H9 (cell line): ENCODE results near the gene CRHR2. TPM values are rescaled to one million over a fixed set of nuclear protein-coding genes. Genes with fewer than 3 reads are reported as not detected.

Source experiments
- DNase-seq: peaks from one replicate; pipeline ENCODE4 v3.0.0-alpha.2; 2017
- H2AFZ ChIP-seq: one replicate; pipeline ENCODE4 v1.6.1; 2013; ENCODE audit warnings: mild to moderate bottlenecking, low read length, control low read depth, moderate library complexity
- H2AK5ac ChIP-seq: 2 replicates; pipeline ENCODE4 v1.6.1; 2013; ENCODE audit warnings: low read length, control low read depth, mixed read lengths; ENCODE audit not compliant: insufficient read length
- H2BK120ac ChIP-seq: one replicate; pipeline ENCODE4 v1.6.1; 2013; ENCODE audit warnings: low read depth, mild to moderate bottlenecking, low read length, control low read depth, inconsistent platforms; ENCODE audit not compliant: poor library complexity, severe bottlenecking
- H2BK12ac ChIP-seq: 2 replicates; pipeline ENCODE4 v1.6.1; 2013; ENCODE audit warnings: low read length, control low read depth, mixed read lengths, low read depth; ENCODE audit not compliant: insufficient read length
- H2BK15ac ChIP-seq: 2 replicates; pipeline ENCODE4 v1.6.1; 2013; ENCODE audit warnings: low read depth, low read length, control low read depth
- H2BK20ac ChIP-seq: one replicate; pipeline ENCODE4 v1.6.1; 2013; ENCODE audit warnings: low read depth, mild to moderate bottlenecking, low read length, control low read depth, inconsistent platforms; ENCODE audit not compliant: poor library complexity, severe bottlenecking
- H2BK5ac ChIP-seq: 2 replicates; pipeline ENCODE4 v1.6.1; 2013; ENCODE audit warnings: low read length, control low read depth, mixed read lengths; ENCODE audit not compliant: insufficient read length
- H3K14ac ChIP-seq: 2 replicates; pipeline ENCODE4 v1.6.1; 2013; ENCODE audit warnings: low read length, control low read depth; ENCODE audit not compliant: insufficient read depth
- H3K18ac ChIP-seq: 2 replicates; pipeline ENCODE4 v1.6.1; 2013; ENCODE audit warnings: low read depth, mild to moderate bottlenecking, mixed read lengths, low read length, control low read depth; ENCODE audit not compliant: insufficient read length
- H3K23ac ChIP-seq: 2 replicates; pipeline ENCODE4 v1.6.1; 2013; ENCODE audit warnings: low read length, control low read depth, mixed read lengths, low read depth; ENCODE audit not compliant: insufficient read length
- H3K23me2 ChIP-seq: 2 replicates; pipeline ENCODE4 v1.6.1; 2013; ENCODE audit warnings: low read depth, mild to moderate bottlenecking, mixed read lengths, low read length, control low read depth; ENCODE audit not compliant: insufficient read length, poor library complexity, severe bottlenecking
- H3K27ac ChIP-seq: 2 replicates; pipeline ENCODE4 v1.5.1; 2013; ENCODE audit warnings: low read length, control low read depth, mixed read lengths, low read depth; ENCODE audit not compliant: insufficient read length
- H3K27me3 ChIP-seq: 2 replicates; pipeline ENCODE4 v1.6.1; 2013; ENCODE audit warnings: low read length, control low read depth, inconsistent platforms; ENCODE audit not compliant: insufficient read depth
- H3K4ac ChIP-seq: 2 replicates; pipeline ENCODE4 v1.6.1; 2013; ENCODE audit warnings: low read depth, mild to moderate bottlenecking, control low read depth, inconsistent platforms, low read length, moderate library complexity
- H3K4me1 ChIP-seq: 2 replicates; pipeline ENCODE4 v1.6.1; 2013; ENCODE audit warnings: low read length, control low read depth, inconsistent platforms; ENCODE audit not compliant: insufficient read depth
- H3K4me2 ChIP-seq: 2 replicates; pipeline ENCODE4 v1.6.1; 2013; ENCODE audit warnings: low read length, control low read depth, mixed read lengths; ENCODE audit not compliant: insufficient read length, insufficient read depth
- H3K56ac ChIP-seq: 2 replicates; pipeline ENCODE4 v1.6.1; 2013; ENCODE audit warnings: low read depth, mild to moderate bottlenecking, mixed read lengths, low read length, control low read depth; ENCODE audit not compliant: insufficient read length
- H3K79me1 ChIP-seq: 2 replicates; pipeline ENCODE4 v1.6.1; 2013; ENCODE audit warnings: low read depth, mild to moderate bottlenecking, moderate library complexity, low read length, control low read depth, inconsistent platforms; ENCODE audit not compliant: insufficient read depth, poor library complexity, severe bottlenecking
- H3K79me2 ChIP-seq: 2 replicates; pipeline ENCODE4 v1.6.1; 2013; ENCODE audit warnings: low read length, control low read depth, inconsistent platforms; ENCODE audit not compliant: insufficient read depth
- H3K9ac ChIP-seq: 2 replicates; pipeline ENCODE4 v1.6.1; 2013; ENCODE audit warnings: low read length, control low read depth, mixed read lengths; ENCODE audit not compliant: insufficient read length; ENCODE audit errors: extremely low read depth
- H3K9me3 ChIP-seq: one replicate; pipeline ENCODE4 v1.6.1; 2013; ENCODE audit warnings: low read depth, low read length, inconsistent platforms; ENCODE audit not compliant: control insufficient read depth
- H3T11ph ChIP-seq: one replicate; pipeline ENCODE4 v1.6.1; 2013; ENCODE audit warnings: mild to moderate bottlenecking, low read length, control low read depth, inconsistent platforms
- H4K20me1 ChIP-seq: one replicate; pipeline ENCODE4 v1.6.1; 2013; ENCODE audit not compliant: control insufficient read depth, insufficient read length, insufficient read depth
- H4K5ac ChIP-seq: 2 replicates; pipeline ENCODE4 v1.6.1; 2013; ENCODE audit warnings: low read depth, mild to moderate bottlenecking, mixed read lengths, low read length, control low read depth; ENCODE audit not compliant: insufficient read length
- H4K8ac ChIP-seq: replicated peaks from 2 replicates; pipeline ENCODE4 v1.6.1; 2013; ENCODE audit warnings: low read length, control low read depth, mixed read lengths, low read depth; ENCODE audit not compliant: insufficient read length
- H4K91ac ChIP-seq: 2 replicates; pipeline ENCODE4 v1.6.1; 2013; ENCODE audit warnings: low read depth, mild to moderate bottlenecking, moderate library complexity, mixed read lengths, low read length, control low read depth; ENCODE audit not compliant: insufficient read length
- H3K27ac Mint-ChIP-seq, 3 experiments: 2 replicates in 2 of 3; 3 replicates in 1 of 3; pipeline ENCODE4 v1.8.0; 2020 to 2021; ENCODE audit warnings: mixed read lengths in 3 of 3, mild to moderate bottlenecking in 1 of 3, moderate library complexity in 1 of 3
- H3K27me3 Mint-ChIP-seq: 2 replicates; pipeline ENCODE4 v1.8.0; 2021; ENCODE audit warnings: low read depth, mild to moderate bottlenecking, moderate library complexity, mixed read lengths
- H3K36me3 Mint-ChIP-seq, 3 experiments: 2 replicates in 2 of 3; 3 replicates in 1 of 3; pipeline ENCODE4 v1.8.0; 2020 to 2021; ENCODE audit warnings: low read depth in 3 of 3, mixed read lengths in 3 of 3; ENCODE audit not compliant: insufficient read depth in 1 of 3
- H3K4me1 Mint-ChIP-seq, 2 experiments: 2 replicates each; pipeline ENCODE4 v1.8.0; 2020; ENCODE audit warnings: mixed read lengths in 2 of 2
- H3K4me3 Mint-ChIP-seq, 2 experiments: 2 replicates in 1 of 2; 3 replicates in 1 of 2; pipeline ENCODE4 v1.8.0; 2020 to 2021; ENCODE audit warnings: mild to moderate bottlenecking in 2 of 2, mixed read lengths in 2 of 2, moderate library complexity in 1 of 2
- H3K9me3 Mint-ChIP-seq, 2 experiments: 2 replicates in 1 of 2; 3 replicates in 1 of 2; pipeline ENCODE4 v1.8.0; 2020; ENCODE audit warnings: mild to moderate bottlenecking in 2 of 2, mixed read lengths in 2 of 2, moderate library complexity in 1 of 2
- WGBS: extraction: QIAGEN DNeasy Blood & Tissue Kit; methylation state at CpG from one replicate; pipeline ENCODE4 v1.1.7; 2013; ENCODE audit warnings: missing lambda C conversion rate, low lambda C conversion rate, mixed read lengths; ENCODE audit not compliant: insufficient read length; ENCODE audit errors: extremely low coverage; 5-methylcytosine and 5-hydroxymethylcytosine counted together
- total RNA-seq: library from RNA; stranded (reverse); gene quantifications from 2 replicates; pipeline ENCODE4 v1.2.1, GENCODE V29; 2021
- TF ChIP-seq, protein P1 (sequence below): fragments of 200-600 bp; sonication (generic); conservative IDR thresholded peaks from 3 replicates; pipeline ENCODE4 v1.8.0; 2021; ENCODE audit warnings: antibody characterized with exemption, mild to moderate bottlenecking

The CRHR2 gene
- total RNA-seq, 1 experiment from 2014 or later: 0.07 TPM

DNA sequence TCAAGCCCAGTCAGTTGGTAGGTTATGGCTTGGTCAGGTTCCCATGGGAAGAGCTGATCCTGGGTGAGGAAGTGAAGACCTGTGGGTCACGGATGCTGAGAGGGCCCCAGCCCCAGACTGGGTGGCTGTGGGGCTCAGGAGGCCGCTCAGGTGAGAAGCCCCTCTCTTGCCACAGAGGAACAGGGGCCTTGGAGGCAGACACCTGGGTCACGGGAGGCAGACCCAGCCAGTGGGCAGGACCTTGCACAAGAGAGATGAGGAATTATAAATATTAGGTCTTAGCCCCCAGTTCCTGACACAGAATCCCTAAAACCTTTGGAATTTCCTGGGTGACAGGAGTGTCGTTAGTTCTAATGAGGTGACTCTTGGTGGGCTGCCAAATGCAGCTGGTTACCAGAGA, 10.6 kb upstream of the CRHR2 start:
- Histone ChIP-seq H3K27me3 (no peaks in the 10 kb centered on the region), H3K56ac (no peak overlapping the region), H2AFZ (no peak overlapping the region), H3T11ph (no peak overlapping the region), H2BK120ac (no peak overlapping the region), H3K79me1 (no peaks in the 10 kb centered on the region), H3K4ac (no peak overlapping the region), H3K79me2 (no peaks in the 10 kb centered on the region), H2BK5ac (no peak overlapping the region), H3K23ac (no peak overlapping the region), H3K14ac (no peak overlapping the region), H2BK15ac (no peak overlapping the region), H4K20me1 (no peaks in the 10 kb centered on the region), H3K9ac (no peak overlapping the region), H3K9me3 (no peaks in the 10 kb centered on the region), H3K4me1 (peaks cover 3% of the 10 kb centered on the region; the same call in 1 of the 2 replicates), H2BK12ac (no peak overlapping the region), H4K91ac (no peak overlapping the region), H4K5ac (no peak overlapping the region), H3K27ac (no peak overlapping the region), H3K23me2 (peaks cover 2% of the 10 kb centered on the region), H3K18ac (no peak overlapping the region), H2BK20ac (no peak overlapping the region), H3K4me2 (no peak overlapping the region), H4K8ac (no peak overlapping the region), H2AK5ac (no peak overlapping the region)
- TF ChIP-seq, protein P1, sequence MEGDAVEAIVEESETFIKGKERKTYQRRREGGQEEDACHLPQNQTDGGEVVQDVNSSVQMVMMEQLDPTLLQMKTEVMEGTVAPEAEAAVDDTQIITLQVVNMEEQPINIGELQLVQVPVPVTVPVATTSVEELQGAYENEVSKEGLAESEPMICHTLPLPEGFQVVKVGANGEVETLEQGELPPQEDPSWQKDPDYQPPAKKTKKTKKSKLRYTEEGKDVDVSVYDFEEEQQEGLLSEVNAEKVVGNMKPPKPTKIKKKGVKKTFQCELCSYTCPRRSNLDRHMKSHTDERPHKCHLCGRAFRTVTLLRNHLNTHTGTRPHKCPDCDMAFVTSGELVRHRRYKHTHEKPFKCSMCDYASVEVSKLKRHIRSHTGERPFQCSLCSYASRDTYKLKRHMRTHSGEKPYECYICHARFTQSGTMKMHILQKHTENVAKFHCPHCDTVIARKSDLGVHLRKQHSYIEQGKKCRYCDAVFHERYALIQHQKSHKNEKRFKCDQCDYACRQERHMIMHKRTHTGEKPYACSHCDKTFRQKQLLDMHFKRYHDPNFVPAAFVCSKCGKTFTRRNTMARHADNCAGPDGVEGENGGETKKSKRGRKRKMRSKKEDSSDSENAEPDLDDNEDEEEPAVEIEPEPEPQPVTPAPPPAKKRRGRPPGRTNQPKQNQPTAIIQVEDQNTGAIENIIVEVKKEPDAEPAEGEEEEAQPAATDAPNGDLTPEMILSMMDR: no peak
- no peak overlapping the region for H3K4me3 Mint-ChIP-seq
- WGBS: no CpG with 5 or more reads among the region's 4 CpGs
- DNase-seq: no peak
- H3K4me1 Mint-ChIP-seq: peaks cover 16 to 27% of the 10 kb centered on the region in 2 experiments
- no peak overlapping the region for H3K27ac Mint-ChIP-seq
- peaks cover 14% of the 10 kb centered on the region for H3K27me3 Mint-ChIP-seq
- H3K9me3 Mint-ChIP-seq: no peaks in the 10 kb centered on the region
- no peaks in the 10 kb centered on the region; a peak in 1 of 7 replicates for H3K36me3 Mint-ChIP-seq
